CD4-positive, alpha-beta T cell (primary cell): ENCODE measurements around the gene PLEKHG4B. TPM values are rescaled to one million over a fixed set of nuclear protein-coding genes. Genes with fewer than 3 reads are reported as not detected.

Experiments used
- ATAC-seq: fragments of 200-7000 bp; cut with Tn5 transposase; one replicate; pipeline ENCODE4 v1.10.0; 2022; ENCODE audit warnings: mild to moderate bottlenecking; ENCODE audit not compliant: poor library complexity
- CTCF ChIA-PET: fragments of 350-600 bp; sonication (Branson Sonifier 250); formaldehyde crosslinking; loops from one replicate; lab custom pipeline; 2021; ENCODE audit warnings: antibody characterized with exemption, inconsistent platforms; lab: Charles Lee
- POLR2A ChIA-PET: fragments of 350-600 bp; sonication (Branson Sonifier 250); formaldehyde crosslinking; loops from one replicate; lab custom pipeline; 2021; ENCODE audit warnings: antibody characterized with exemption, inconsistent platforms; lab: Charles Lee
- DNase-seq, 14 experiments: peaks; one replicate each; pipeline ENCODE4 v3.0.0-alpha.2; 2013 to 2020; ENCODE audit warnings: mixed read lengths in 2 of 14
- H3K27ac ChIP-seq, 2 donors: one replicate each; pipeline versions ENCODE4 v1.5.1 to v1.7.0; 2013; ENCODE audit warnings: low read length in 2 of 2, low read depth in 1 of 2, mild to moderate bottlenecking in 1 of 2
- H3K27me3 ChIP-seq, 2 experiments: 1 replicate in 1 of 2; 2 replicates in 1 of 2; pipeline versions ENCODE4 v1.6.1 to v1.7.0; 2013; ENCODE audit warnings: low read length in 2 of 2, control low read depth in 1 of 2, mild to moderate bottlenecking in 1 of 2, moderate library complexity in 1 of 2; ENCODE audit not compliant: insufficient read depth in 2 of 2, control insufficient read depth in 1 of 2
- H3K36me3 ChIP-seq: one replicate; pipeline ENCODE4 v1.6.1; 2013; ENCODE audit warnings: low read length, control low read depth; ENCODE audit not compliant: insufficient read depth
- H3K4me1 ChIP-seq: one replicate; pipeline ENCODE4 v1.6.1; 2013; ENCODE audit warnings: low read length, control low read depth; ENCODE audit not compliant: insufficient read depth
- H3K4me3 ChIP-seq: one replicate; pipeline ENCODE4 v1.5.1; 2013; ENCODE audit warnings: mild to moderate bottlenecking, low read length, moderate library complexity
- H3K9me3 ChIP-seq, 2 experiments: 1 replicate in 1 of 2; 2 replicates in 1 of 2; pipeline versions ENCODE4 v1.6.1 to v1.7.0; 2013; ENCODE audit warnings: low read length in 2 of 2, mild to moderate bottlenecking in 2 of 2, control low read depth in 1 of 2, moderate library complexity in 1 of 2; ENCODE audit not compliant: control insufficient read depth in 1 of 2, insufficient read depth in 1 of 2
- H3K27ac Mint-ChIP-seq: one replicate; pipeline ENCODE4 v1.8.0; 2020; ENCODE audit warnings: mixed read lengths
- H3K27me3 Mint-ChIP-seq: one replicate; pipeline ENCODE4 v1.8.0; 2021; ENCODE audit warnings: mixed read lengths
- H3K36me3 Mint-ChIP-seq: one replicate; pipeline ENCODE4 v1.8.0; 2021; ENCODE audit warnings: low read depth, mixed read lengths
- H3K4me1 Mint-ChIP-seq: one replicate; pipeline ENCODE4 v1.8.0; 2021; ENCODE audit warnings: low read depth, mixed read lengths
- H3K4me3 Mint-ChIP-seq: one replicate; pipeline ENCODE4 v1.8.0; 2020; ENCODE audit warnings: mild to moderate bottlenecking, mixed read lengths
- H3K9me3 Mint-ChIP-seq: one replicate; pipeline ENCODE4 v1.8.0; 2020; ENCODE audit warnings: mixed read lengths
- intact Hi-C, 2 experiments: fragments of 100-400 bp; cut with DNase I in 1 of 2; cut with micrococcal nuclease in 1 of 2; formaldehyde crosslinking; loops; one replicate each; pipeline versions ENCODE4 v1.15.1 to v1.9.0; 2023 to 2025; cut with DNase I, micrococcal nuclease
- total RNA-seq, 174 experiments: library from RNA in 2 of 174; stranded (reverse) in 2 of 174; gene quantifications; one replicate each; pipeline ENCODE4 v1.2.3 and lab custom pipeline; 2021 to 2026
- TF ChIP-seq, protein P1 (sequence below): fragments of 200-600 bp; IDR thresholded peaks from one replicate; pipeline ENCODE4 v1.8.0; 2022; ENCODE audit warnings: antibody characterized with exemption, mild to moderate bottlenecking

The PLEKHG4B gene
- total RNA-seq, 2 experiments from 2014 or later: 0.17 to 0.36 TPM

DNA sequence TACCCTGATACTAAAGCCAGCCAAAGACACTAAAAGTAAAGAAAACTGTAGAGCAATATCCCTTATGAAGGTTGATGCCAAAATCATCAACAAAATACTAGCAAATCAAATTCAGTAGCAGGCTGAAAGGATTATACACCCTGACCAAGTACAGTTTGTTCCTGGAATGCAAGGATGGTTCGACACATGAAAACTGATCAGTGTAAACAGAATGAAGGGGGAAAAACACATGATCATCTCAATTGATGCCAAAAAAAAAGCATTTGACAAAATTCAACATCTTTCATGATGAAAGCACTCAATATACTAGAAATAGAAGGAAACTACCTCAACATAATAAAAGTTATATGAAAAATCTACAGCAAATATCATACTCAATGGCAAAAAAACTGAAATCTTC is 55.8 kb downstream of the PLEKHG4B start:
- no peaks in the 10 kb centered on the region for H3K4me1 Mint-ChIP-seq
- ATAC-seq (no peak), DNase-seq (no peak)
- CTCF ChIA-PET: no interaction called here
- H3K27me3 Mint-ChIP-seq: peaks cover 11% of the 10 kb centered on the region
- no peak overlapping the region for H3K27ac Mint-ChIP-seq
- TF ChIP-seq, protein P1, sequence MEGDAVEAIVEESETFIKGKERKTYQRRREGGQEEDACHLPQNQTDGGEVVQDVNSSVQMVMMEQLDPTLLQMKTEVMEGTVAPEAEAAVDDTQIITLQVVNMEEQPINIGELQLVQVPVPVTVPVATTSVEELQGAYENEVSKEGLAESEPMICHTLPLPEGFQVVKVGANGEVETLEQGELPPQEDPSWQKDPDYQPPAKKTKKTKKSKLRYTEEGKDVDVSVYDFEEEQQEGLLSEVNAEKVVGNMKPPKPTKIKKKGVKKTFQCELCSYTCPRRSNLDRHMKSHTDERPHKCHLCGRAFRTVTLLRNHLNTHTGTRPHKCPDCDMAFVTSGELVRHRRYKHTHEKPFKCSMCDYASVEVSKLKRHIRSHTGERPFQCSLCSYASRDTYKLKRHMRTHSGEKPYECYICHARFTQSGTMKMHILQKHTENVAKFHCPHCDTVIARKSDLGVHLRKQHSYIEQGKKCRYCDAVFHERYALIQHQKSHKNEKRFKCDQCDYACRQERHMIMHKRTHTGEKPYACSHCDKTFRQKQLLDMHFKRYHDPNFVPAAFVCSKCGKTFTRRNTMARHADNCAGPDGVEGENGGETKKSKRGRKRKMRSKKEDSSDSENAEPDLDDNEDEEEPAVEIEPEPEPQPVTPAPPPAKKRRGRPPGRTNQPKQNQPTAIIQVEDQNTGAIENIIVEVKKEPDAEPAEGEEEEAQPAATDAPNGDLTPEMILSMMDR: no peak
- peaks cover 6% of the 10 kb centered on the region for H3K9me3 Mint-ChIP-seq
- H3K27ac ChIP-seq: no peak overlapping the region
- POLR2A ChIA-PET: no interaction called here
- H3K4me3 ChIP-seq: no peak overlapping the region
- peaks cover 26 to 30% of the 10 kb centered on the region in 2 experiments for H3K9me3 ChIP-seq
- H3K36me3 Mint-ChIP-seq: no peaks in the 10 kb centered on the region
- intact Hi-C loops: no loop called here
- H3K36me3 ChIP-seq: no peaks in the 10 kb centered on the region
- no peak overlapping the region for H3K4me3 Mint-ChIP-seq
- H3K4me1 ChIP-seq: no peaks in the 10 kb centered on the region
- H3K27me3 ChIP-seq: peaks cover 0 to 2% of the 10 kb centered on the region in 2 experiments

DNA sequence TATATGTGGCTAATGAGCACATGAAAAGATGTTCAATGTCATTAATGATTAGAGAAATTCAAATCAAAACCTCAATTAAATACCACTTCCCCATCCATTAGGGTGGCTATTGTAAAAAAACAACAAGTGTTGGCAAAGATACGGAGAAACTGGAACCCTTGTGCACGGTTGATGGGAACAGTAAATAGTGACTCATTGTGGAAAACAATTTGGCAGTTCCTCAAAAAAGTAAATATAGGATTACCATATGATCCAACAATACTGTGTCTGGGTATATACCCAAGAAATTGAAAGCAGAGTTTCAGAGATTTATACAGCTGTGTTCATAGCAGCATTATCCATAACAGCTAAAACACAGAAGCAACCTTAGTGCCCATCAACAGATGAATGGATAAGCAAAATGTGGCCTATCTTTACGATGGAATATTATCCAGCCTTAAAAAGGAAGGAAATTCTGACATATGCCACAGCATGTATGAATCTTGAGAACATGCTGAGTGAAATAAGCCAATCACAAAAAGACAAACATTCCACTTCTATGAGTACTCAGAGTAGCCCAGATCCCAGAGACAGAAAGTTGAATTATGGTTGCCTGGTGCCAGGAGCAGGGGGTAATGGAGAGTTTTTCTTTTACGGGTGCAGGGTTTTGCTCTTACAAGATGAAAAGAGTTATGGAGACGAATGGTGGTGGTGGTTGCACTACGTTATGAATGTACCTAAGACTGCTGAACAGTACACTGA is 57.9 kb downstream of the PLEKHG4B start:
- ChIA-PET POLR2A (no interaction called here), CTCF (no interaction called here)
- Histone ChIP-seq H3K27ac (no peak overlapping the region), H3K27me3 (peaks cover 0 to 2% of the 10 kb centered on the region in 2 experiments), H3K9me3 (peaks cover 24 to 26% of the 10 kb centered on the region in 2 experiments), H3K4me3 (no peak overlapping the region), H3K36me3 (no peaks in the 10 kb centered on the region), H3K4me1 (no peaks in the 10 kb centered on the region)
- H3K27ac Mint-ChIP-seq: no peak overlapping the region
- H3K36me3 Mint-ChIP-seq: no peaks in the 10 kb centered on the region
- ATAC-seq (no peak), DNase-seq (no peak)
- no peaks in the 10 kb centered on the region for H3K4me1 Mint-ChIP-seq
- TF ChIP-seq, protein P1: no peak
- H3K4me3 Mint-ChIP-seq: no peak overlapping the region
- intact Hi-C loops: no loop called here
- H3K27me3 Mint-ChIP-seq: no peaks in the 10 kb centered on the region
- peaks cover 6% of the 10 kb centered on the region for H3K9me3 Mint-ChIP-seq

DNA sequence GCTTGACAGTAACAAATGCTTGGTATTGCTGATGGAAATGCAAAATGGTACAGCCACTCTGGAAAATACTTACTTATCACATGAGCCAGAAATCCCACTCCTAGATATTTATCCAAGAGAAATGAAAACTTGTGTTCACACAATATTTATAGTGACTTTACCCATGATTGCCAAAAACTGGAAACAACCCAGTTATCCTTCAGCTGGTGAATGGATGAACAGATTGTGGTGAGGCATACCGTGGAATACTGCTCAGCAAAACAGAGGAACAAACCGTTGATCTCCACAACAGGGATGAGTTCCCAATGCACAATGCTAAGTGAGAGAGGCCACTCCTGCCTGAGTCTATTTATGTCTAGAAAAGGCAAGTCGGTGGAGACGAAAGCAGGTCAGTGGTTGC is 58.8 kb downstream of the PLEKHG4B start:
- peaks cover 0 to 2% of the 10 kb centered on the region in 2 experiments for H3K27me3 ChIP-seq
- peaks cover 16 to 26% of the 10 kb centered on the region in 2 experiments for H3K9me3 ChIP-seq
- no peak overlapping the region for H3K27ac Mint-ChIP-seq
- H3K4me1 ChIP-seq: no peaks in the 10 kb centered on the region
- H3K36me3 Mint-ChIP-seq: no peaks in the 10 kb centered on the region
- H3K36me3 ChIP-seq: no peaks in the 10 kb centered on the region
- DNase-seq: no peak
- POLR2A ChIA-PET: no interaction called here
- H3K9me3 Mint-ChIP-seq: peaks cover 6% of the 10 kb centered on the region
- H3K4me1 Mint-ChIP-seq: no peaks in the 10 kb centered on the region
- TF ChIP-seq, protein P1: no peak
- no peak overlapping the region for H3K4me3 ChIP-seq
- no peak for ATAC-seq
- H3K4me3 Mint-ChIP-seq: no peak overlapping the region
- no peak overlapping the region for H3K27ac ChIP-seq
- H3K27me3 Mint-ChIP-seq: no peaks in the 10 kb centered on the region
- intact Hi-C loops: no loop called here
- CTCF ChIA-PET: no interaction called here
